ENCODE results near the gene SYNJ2.

- TF ChIP-seq POLR2A (IDR thresholded peaks at IDR 0.05; ENCODE audit: low read depth, low read length) (no peak), CTCF (conservative IDR thresholded peaks at IDR 0.05; ENCODE audit: low read depth, low read length) (no peak), BHLHE40 (IDR thresholded peaks at IDR 0.05; ENCODE audit: low read depth, low read length) (no peak)
These were observed 28.4 kb downstream of the SYNJ2 start for GRCh38 chr6:158009935-158010585.
